ENCODE measurements around the gene ATG4B.

ATG4B gene

DNA sequence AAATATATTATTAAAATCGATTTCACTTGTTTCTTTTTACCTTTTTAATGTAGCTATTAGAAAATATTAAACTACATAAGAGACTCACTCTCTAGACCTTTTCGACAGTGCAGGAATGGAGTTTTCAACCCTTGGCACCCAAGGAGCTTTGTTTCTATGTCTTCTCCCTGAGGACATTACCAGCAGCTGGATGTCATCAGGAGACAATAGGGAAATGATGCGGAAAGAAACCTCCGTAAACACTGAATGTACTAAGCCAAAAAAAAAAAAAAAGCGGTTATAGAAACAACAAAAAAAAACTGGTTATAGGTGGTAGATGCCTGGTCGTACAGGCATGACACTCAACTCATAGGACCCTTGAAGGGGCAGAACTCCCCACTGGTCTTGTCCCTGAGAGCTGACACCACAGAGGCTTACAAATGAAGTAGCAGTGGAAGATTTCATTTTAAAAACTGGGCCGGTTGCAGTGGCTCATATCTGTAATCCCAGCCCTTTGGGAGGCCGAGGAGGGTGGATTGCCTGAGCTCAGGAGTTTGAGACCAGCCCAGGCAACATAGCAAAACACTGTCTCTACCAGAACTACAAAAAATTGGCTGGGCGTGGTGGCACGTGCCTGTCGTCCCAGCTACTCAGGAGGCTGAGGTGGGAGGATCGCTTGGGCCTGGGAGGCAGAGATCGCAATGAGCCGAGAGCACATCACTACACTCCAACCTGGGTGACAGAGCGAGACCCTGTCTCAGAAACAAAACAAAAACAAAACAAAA is 24.3 kb upstream of the ATG4B start:
- no peak for DNase-seq

DNA sequence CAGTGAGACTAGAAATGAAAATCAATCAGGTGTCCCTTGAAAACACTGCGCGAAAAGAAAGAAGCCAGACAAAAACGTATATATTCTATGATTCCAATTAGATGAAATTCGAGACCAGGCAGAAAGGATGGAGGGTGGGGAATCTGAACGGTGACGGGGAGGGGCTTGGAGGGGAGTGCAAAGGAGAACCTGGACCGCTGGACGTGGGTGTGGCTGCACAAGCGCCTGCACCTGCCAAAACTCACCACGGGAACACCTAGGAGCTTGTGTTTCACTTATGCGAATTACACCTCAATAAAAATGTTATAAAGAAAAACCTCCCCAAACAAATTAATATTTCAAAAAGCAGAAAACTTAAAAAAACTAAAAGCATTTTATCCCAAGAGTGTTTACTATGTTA is 22.5 kb upstream of the ATG4B start:
- no peak for DNase-seq

GRCh38 chr2:241615522-241616052 is 21.9 kb upstream of the ATG4B start:
- DNase-seq, result no peak

GRCh38 chr2:241616168-241617125 is 21.0 kb upstream of the ATG4B start:
- no peak for DNase-seq

DNA sequence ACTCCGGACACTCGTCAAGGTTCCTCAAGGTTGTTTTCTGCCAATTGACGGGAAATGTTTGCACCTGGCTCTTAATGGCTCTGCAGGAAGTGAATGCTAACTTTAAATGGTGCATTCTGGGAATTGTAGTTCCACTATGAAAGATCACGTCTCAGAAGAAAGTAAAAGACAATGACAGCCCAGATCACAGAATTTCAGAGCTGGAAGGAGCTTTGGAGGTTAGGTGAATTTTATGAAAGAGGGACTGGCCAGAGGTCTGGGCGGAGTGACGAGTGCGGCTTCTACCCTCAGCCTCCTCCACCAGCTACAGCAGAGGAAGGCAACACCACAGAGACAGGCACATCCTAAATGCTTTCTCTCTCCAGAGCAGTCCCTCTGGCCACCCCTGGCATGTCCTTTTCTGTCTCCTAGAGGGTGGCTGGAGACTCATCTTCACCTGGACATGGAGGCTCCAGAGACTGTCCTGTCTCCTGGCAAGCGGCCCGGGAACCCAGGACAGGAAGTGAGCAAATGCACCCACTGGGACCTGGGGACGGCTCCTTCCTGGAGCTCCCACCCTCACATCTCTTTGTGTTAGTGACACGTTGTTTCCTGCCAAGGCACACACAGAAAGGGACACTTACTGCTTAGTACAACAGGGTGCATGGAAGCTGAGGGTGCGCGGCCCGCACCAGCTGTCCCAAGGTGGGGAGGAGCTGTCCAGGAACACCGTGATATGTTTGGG is 19.9 kb upstream of the ATG4B start:
- DNase-seq, result peak; percentile 65

GRCh38 chr2:241618296-241618805 is 19.1 kb upstream of the ATG4B start:
- DNase-seq, result no peak

GRCh38 chr2:241618829-241619228 is 18.7 kb upstream of the ATG4B start:
- no peak for DNase-seq

GRCh38 chr2:241619597-241620418 is 17.7 kb upstream of the ATG4B start:
- no peak for DNase-seq

GRCh38 chr2:241620419-241620769 is 17.1 kb upstream of the ATG4B start:
- DNase-seq, result no peak

DNA sequence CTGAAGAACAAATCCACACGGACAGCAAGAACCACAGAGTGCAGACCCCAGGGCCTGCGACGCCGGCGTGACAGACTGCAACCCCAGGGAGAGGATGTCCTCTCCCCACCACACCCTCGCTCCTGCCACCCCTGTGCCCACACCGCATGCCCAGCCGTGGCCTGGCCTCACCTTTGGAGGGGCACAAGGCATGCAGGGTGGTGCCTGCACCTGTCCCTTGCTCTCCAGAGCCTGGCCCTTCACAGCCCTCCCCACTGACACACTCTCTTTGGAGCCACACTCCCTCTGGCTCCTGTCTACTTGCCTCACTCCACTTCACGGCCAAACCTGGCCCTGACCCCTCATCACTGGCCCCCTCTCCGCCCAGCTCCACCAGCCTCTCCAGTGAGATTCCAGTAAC is 9.8 kb upstream of the ATG4B start:
- DNase-seq, result no peak

DNA sequence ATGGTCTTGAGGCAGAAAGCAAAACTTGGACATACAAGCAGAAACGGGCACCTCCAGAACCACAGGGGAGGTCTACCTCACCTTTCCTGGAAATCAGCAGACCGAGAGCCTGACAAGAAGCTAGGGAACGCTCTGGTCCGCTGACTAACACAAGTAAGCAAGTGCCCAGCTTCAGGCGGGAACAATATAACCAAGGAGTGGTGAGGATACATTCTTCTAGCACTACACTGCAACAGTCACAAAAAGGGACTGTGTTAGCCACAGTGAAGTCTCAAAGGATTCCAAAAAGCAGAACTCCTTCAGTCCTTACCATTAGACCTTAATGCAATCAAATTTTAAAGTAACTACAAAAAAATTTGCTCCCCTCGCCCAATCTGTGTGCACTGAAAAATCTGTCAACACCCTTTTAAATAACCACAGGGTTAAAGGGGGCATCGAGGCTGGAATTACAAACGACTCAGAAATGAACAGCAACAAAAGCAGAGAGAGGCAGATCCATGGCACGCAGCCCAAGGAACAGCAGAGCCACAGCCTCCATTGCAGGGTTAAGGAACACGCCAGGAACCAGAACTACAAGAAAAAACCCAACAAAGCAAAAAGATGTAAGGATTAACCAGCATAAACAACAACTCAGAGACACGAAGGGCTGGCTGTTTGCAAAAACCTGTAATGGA is 7.6 kb upstream of the ATG4B start:
- DNase-seq, result no peak

GRCh38 chr2:241632478-241633325 is 4.8 kb upstream of the ATG4B start:
- no peak for DNase-seq

- peak; percentile 25 for DNase-seq
These were observed 3.9 kb upstream of the ATG4B start for GRCh38 chr2:241633561-241633960.

GRCh38 chr2:241635756-241636155 is 1.7 kb upstream of the ATG4B start:
- DNase-seq, result peak; percentile 37

DNA sequence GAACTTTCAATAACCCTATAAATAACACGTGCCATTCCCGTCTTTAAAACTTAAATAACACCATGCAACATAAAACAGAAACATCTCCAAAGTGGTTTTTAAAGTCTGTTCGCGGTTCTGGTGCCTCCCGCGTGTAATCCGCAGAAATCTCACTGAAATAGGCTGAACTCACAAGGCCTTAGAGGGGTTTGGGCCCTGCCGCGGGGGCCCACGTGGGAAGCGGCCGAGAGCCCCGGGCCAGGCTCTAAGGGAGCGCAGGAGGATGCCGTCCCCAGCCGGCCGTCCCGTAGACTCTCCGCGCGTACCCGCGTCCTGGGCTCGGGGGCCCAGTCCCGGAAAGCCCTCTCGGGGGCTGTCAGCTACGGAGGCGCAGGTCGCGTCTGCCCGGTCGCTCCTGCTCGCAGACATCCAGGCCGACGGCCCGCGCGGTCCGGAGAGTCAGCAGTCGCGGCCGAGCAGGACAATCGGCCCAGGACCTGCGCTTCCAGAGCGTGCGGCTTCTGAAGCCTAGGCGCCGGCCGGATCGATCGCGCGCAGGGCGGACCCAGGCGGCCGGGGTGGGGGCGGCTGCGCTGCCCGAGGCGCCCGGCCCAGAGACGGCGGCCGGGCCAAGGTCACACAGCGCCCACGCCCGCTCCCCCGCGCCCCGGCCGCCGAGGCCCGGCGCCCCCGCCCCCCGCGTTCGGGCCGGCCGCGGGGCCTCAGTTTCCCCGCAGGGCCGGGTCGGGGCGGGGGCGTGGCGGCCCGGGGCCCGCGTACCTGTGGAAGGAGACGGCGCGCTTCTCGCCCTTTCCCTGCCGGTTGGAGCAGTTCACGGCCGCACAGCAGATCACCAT is 1.1 kb upstream of the ATG4B start:
- DNase-seq, result peak; percentile 66

DNA sequence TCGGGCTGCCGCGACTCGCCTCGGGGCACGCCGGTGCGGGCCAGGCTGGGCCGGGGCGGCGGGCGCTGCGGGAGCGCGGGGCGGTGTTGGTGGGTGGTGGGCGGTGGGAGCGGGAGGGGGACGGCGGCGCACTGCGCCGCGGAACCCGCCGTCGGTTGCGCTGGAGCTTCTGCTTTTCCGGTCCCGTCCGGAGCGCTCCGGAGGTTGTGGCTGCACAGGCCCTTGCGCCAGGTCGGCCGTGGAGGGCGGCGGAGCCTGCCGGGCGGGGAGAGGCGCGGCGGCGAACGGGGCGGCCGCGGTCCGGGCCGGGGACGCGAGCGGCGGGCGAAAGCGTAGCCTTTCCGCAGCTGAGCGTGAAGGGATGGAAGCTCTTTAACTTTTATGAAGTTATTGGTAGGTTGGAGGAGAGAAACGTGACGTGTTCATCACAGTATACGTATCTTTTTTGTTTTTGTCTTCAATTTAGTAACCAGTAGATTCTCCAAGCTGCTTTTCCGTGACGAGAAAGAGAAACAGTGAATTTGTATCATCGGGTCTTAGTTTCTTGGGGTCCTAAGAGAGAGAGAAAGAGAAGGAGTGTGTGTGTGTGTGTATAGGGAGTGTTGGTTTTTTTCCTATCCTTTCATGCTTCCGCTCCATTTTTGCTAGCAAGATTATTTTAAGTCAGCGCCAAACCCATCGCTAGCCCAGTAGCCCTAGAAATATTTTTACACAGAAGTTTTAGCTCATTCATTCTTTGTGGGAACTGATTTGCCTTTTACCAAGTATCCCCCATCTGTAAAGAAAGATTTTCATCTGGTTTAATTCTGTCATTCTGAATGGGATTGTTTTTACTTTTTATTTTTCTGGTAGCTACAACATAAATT is 535 bp downstream of the ATG4B start:
- DNase-seq, result peak; percentile 61

- DNase-seq, result no peak
These were observed 1.4 kb downstream of the ATG4B start for GRCh38 chr2:241638940-241639339.

DNA sequence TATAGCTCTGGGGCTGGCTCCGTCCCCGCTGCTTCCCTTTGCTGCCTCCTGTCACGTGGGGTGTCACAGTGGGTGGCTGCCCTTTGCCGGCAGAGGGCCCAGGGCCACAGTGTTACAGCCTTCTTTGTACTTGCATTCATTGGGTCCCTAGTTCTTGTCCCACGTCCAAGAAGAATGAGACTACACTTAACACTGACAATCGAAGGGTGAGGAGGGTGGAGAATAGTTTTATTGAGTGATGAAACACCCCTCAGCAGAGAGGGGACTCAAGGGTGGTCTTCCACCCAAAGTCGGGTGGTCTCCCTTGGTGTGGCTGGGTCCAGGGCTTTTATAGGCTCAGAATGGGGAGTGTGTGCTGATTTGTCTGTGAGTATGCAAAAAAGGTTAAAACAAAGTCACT is 1.9 kb downstream of the ATG4B start:
- DNase-seq, result no peak
